Measurements from ENCODE around the gene MORN5.

MORN5 gene

DNA sequence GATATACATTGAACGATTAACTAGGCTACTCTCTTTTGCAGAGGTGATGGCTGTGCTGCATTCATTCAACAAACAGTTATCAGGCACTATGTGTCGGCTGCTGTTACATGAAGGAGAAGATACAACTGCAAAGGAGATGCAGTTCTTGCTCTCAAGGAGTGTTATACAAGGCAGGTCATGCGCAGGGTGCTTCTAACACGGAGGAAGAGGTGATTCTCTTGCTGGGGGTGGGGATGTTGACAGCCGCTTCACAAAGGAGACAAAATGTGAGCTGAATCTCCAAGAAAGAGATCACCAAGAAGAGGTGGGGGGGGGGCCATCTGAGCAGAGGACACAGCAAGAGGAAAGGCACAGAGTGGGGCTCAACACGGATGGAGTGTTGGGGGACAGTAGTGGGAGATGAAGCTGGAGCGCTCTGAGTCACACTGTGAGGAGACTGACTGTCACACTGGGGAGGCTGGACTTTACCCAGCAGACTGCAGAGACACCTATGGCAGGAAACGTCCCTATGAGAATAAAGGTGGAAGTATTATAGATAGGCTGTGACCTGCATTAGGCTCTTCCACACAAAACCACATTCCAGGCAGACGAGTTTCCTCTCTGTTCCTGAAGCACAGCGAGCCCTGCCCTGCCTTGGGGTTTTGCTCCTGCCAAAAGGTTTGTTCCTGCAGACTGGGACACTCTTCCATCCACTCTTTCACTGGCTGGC lies 21.0 kb upstream of the MORN5 start:
- FAIRE-seq = no peak
- TF ChIP-seq POLR2AphosphoS5 (IDR thresholded peaks at IDR 0.05; ENCODE audit: low read depth, low read length) (no peak), PAX5 (IDR thresholded peaks at IDR 0.05; ENCODE audit: insufficient read depth, low read length, severe bottlenecking) (no peak), POLR2A (IDR thresholded peaks at IDR 0.05; ENCODE audit: low read depth, low read length) (no peak), POU2F2 (IDR thresholded peaks at IDR 0.05; ENCODE audit: low read depth, low read length) (no peak), TAF1 (IDR thresholded peaks at IDR 0.05; ENCODE audit: low read depth, low read length) (no peak), SPI1 (IDR thresholded peaks at IDR 0.05; ENCODE audit: low read depth, low read length) (no peak)
- DNase-seq (ENCODE audit: insufficient read length, low spot score) = no peak

DNA sequence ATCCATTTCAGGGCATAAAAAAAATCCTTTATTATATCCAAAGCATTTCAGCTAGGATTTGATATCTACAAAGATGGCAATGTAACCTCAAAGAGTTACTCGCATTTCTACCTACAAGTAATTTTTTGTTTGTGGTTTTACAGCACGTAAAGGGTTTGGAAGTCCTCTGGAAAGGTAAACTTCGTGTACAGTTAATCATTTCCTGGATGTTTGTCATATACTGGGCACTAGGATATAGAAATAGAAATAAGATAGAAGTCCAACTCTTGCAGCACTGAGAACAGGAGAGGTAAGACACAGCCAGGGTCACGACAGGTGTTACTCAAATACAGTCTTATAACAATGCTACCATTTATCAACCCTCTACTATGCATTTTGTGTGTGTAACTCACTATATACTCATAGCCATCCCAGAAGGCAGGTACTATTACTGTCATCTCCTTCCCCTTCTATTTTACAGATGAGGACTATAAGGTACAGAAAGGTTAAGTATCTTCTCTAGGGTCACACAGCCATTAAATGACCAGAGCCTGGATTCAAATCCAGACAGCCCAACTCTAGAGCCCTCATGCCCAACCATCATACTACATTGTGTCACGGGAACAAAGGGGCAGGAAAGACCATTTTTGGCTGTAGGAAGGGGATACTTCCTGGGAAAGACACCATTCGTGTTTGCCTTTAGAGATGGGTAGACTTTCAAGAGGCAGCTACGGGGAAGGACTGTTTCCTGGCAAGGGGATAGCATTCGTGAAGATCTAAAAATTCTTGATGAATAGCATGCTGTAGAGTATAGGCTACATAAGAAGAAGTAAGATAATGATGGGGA lies 19.1 kb upstream of the MORN5 start:
- FAIRE-seq (no peak), DNase-seq (ENCODE audit: insufficient read length, low spot score) (no peak)
- no peak for TF ChIP-seq TAF1 (IDR thresholded peaks at IDR 0.05; ENCODE audit: low read depth, low read length)
- no peak for TF ChIP-seq SPI1 (IDR thresholded peaks at IDR 0.05; ENCODE audit: low read depth, low read length)
- no peak for TF ChIP-seq POLR2AphosphoS5 (IDR thresholded peaks at IDR 0.05; ENCODE audit: low read depth, low read length)
- no peak for TF ChIP-seq POU2F2 (IDR thresholded peaks at IDR 0.05; ENCODE audit: low read depth, low read length)
- no peak for TF ChIP-seq PAX5 (IDR thresholded peaks at IDR 0.05; ENCODE audit: insufficient read depth, low read length, severe bottlenecking)
- TF ChIP-seq POLR2A (IDR thresholded peaks at IDR 0.05; ENCODE audit: low read depth, low read length) = no peak

DNA sequence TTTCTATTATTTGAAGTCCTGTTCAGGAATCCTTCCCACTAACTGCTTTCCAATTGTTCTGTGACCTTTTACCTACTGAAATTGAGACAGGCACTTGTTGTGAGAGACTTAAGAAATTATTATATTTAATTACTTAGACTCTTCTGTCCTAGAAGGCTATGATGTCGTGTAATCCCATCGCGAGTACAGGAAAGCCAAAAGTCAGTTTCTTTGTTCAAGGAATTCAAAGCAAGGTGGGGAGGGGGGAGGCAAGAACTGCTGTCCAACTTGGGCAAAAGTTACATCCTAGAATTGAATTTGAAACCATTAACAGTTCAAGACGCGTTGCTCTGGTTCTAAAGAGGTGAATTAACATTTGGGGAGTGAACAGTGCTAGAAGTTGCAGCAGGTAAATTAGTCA lies 18.0 kb upstream of the MORN5 start:
- FAIRE-seq = no peak
- no peak for DNase-seq (ENCODE audit: insufficient read length, low spot score)
- TF ChIP-seq PAX5 (IDR thresholded peaks at IDR 0.05; ENCODE audit: insufficient read depth, low read length, severe bottlenecking) = no peak
- no peak for TF ChIP-seq POLR2A (IDR thresholded peaks at IDR 0.05; ENCODE audit: low read depth, low read length)
- no peak for TF ChIP-seq POU2F2 (IDR thresholded peaks at IDR 0.05; ENCODE audit: low read depth, low read length)
- no peak for TF ChIP-seq TAF1 (IDR thresholded peaks at IDR 0.05; ENCODE audit: low read depth, low read length)
- no peak for TF ChIP-seq SPI1 (IDR thresholded peaks at IDR 0.05; ENCODE audit: low read depth, low read length)
- no peak for TF ChIP-seq POLR2AphosphoS5 (IDR thresholded peaks at IDR 0.05; ENCODE audit: low read depth, low read length)

GRCh38 chr9:122143296-122143695 lies 16.4 kb upstream of the MORN5 start:
- TF ChIP-seq SPI1 (IDR thresholded peaks at IDR 0.05; ENCODE audit: low read depth, low read length) (no peak), POU2F2 (IDR thresholded peaks at IDR 0.05; ENCODE audit: low read depth, low read length) (no peak), TAF1 (IDR thresholded peaks at IDR 0.05; ENCODE audit: low read depth, low read length) (no peak), PAX5 (IDR thresholded peaks at IDR 0.05; ENCODE audit: insufficient read depth, low read length, severe bottlenecking) (no peak), POLR2AphosphoS5 (IDR thresholded peaks at IDR 0.05; ENCODE audit: low read depth, low read length) (no peak), POLR2A (IDR thresholded peaks at IDR 0.05; ENCODE audit: low read depth, low read length) (no peak)
- DNase-seq (ENCODE audit: insufficient read length, low spot score) = no peak
- no peak for FAIRE-seq

DNA sequence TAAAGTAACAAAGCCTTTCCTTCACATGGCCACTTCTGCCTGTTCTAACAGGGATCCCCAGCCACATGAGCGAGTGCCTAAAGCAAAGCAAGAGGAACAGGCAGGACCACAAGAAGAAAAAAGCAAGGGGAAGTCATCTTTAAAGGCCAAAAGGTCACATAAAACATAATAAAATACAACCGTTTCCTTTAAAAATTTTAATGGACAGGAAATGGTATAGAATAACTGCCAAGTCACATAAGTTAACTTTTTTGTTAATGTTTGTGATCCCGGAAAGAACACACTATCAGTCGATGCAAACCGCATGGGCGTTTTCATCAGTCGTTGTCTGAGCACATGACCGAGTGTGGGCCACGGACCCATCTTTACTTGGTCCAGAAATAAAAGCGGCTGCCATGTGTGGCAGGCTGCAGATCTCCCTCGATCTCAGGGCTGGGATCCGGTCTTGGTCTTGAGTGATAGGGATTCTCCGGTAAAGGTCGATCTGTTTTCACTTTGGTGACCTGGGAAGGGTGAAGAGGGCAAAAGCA lies 15.8 kb upstream of the MORN5 start:
- TF ChIP-seq PAX5 (IDR thresholded peaks at IDR 0.05; ENCODE audit: insufficient read depth, low read length, severe bottlenecking) (no peak), TAF1 (IDR thresholded peaks at IDR 0.05; ENCODE audit: low read depth, low read length) (no peak), SPI1 (IDR thresholded peaks at IDR 0.05; ENCODE audit: low read depth, low read length) (no peak), POU2F2 (IDR thresholded peaks at IDR 0.05; ENCODE audit: low read depth, low read length) (no peak), POLR2AphosphoS5 (IDR thresholded peaks at IDR 0.05; ENCODE audit: low read depth, low read length) (no peak), POLR2A (IDR thresholded peaks at IDR 0.05; ENCODE audit: low read depth, low read length) (no peak)
- no peak for FAIRE-seq
- DNase-seq (ENCODE audit: insufficient read length, low spot score) = no peak

DNA sequence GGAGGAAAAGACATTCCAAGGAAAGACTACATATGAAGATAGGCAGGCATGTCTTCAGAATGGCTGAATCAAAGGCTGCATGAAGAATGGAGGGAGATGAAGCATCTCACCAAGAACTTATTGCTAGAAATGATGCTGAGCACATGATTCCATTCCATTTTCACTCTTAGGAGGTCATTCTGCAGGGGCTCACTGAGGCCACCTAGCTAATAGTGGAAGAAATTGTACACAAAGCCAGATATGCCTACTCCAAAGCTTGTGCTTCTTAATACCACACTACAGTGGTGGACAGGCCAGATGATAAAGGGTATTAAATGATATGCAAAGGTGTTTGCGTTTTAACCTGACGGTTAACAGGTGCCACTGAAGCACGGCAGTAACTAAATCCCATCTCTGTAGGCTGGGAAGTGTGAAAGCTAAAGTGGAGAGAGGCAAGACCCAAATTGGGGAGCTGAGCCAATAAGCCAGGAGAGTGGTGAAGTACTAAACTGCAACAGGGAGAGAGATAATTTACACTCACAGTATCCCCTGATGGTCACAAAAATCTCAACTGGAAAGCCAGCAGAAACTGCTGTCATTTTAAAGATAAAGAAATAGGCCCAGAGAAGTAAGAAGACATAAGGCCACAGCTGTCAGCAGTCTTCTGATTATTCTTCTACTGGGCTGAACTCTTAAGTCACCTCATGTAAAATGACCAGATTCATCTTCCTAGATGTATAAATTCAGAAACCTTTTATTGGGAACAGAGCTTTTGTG lies 14.7 kb upstream of the MORN5 start:
- TF ChIP-seq PAX5 (IDR thresholded peaks at IDR 0.05; ENCODE audit: insufficient read depth, low read length, severe bottlenecking) (no peak), TAF1 (IDR thresholded peaks at IDR 0.05; ENCODE audit: low read depth, low read length) (no peak), POLR2A (IDR thresholded peaks at IDR 0.05; ENCODE audit: low read depth, low read length) (no peak), SPI1 (IDR thresholded peaks at IDR 0.05; ENCODE audit: low read depth, low read length) (no peak), POU2F2 (IDR thresholded peaks at IDR 0.05; ENCODE audit: low read depth, low read length) (no peak)
- no peak for FAIRE-seq
- no peak for DNase-seq (ENCODE audit: insufficient read length, low spot score)

DNA sequence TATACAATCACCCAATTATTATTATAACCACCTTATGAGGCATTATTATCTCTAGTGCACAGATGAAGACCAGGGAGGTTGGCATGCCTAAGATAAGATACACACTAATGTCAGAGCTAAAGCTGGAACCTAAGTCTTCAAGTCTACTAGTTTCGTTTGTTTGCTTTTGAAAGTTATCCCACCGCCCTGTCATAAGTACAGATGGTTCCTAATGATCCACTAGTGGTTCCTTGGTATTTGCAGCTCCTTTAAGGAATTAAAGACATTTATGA lies 14.2 kb upstream of the MORN5 start:
- TF ChIP-seq POU2F2 (IDR thresholded peaks at IDR 0.05; ENCODE audit: low read depth, low read length) (no peak), TAF1 (IDR thresholded peaks at IDR 0.05; ENCODE audit: low read depth, low read length) (no peak), SPI1 (IDR thresholded peaks at IDR 0.05; ENCODE audit: low read depth, low read length) (no peak), POLR2AphosphoS5 (IDR thresholded peaks at IDR 0.05; ENCODE audit: low read depth, low read length) (no peak), PAX5 (IDR thresholded peaks at IDR 0.05; ENCODE audit: insufficient read depth, low read length, severe bottlenecking) (no peak), POLR2A (IDR thresholded peaks at IDR 0.05; ENCODE audit: low read depth, low read length) (no peak)
- no peak for FAIRE-seq
- no peak for DNase-seq (ENCODE audit: insufficient read length, low spot score)

DNA sequence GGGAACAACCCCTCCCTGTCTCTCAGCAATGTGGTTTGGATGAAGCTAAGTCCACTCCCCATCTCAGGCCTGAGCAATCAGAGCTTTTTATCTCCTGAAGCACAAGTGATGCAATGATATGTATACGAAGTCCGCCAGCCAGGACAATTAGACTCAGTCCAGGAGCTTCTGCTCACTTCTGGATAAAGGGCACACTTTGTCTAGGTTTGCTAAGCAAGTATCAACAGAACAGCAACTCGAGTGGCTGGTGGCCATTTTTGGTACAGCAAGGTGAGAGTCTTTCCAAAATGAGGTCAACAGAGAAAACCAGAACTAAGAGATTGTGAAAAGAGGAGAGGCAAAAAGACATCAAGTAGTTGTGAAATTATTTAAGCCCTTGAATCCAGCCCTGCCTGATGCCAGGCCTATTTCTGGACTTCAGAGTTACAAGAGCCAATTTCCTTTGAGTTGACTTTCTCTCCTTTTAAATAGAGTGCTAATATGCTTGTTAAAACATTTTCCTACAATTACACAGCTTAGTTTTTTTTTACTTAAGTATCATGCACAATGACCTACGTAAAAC lies 8.4 kb upstream of the MORN5 start:
- DNase-seq (ENCODE audit: insufficient read length, low spot score) (no peak), FAIRE-seq (no peak)
- no peak for TF ChIP-seq TAF1 (IDR thresholded peaks at IDR 0.05; ENCODE audit: low read depth, low read length)

- FAIRE-seq = no peak
- no peak for TF ChIP-seq POLR2AphosphoS5 (IDR thresholded peaks at IDR 0.05; ENCODE audit: low read depth, low read length)
- no peak for TF ChIP-seq TAF1 (IDR thresholded peaks at IDR 0.05; ENCODE audit: low read depth, low read length)
- DNase-seq (ENCODE audit: insufficient read length, low spot score) = no peak
These were observed 3.9 kb upstream of the MORN5 start for GRCh38 chr9:122155796-122156195.

Measured in GM12891 (cell line).